ENCODE results near the gene CHP1. TPM values are rescaled to one million over a fixed set of nuclear protein-coding genes. Genes with fewer than 3 reads are reported as not detected.
A peak's percentile ranks its signal among the peaks of the same experiment; 100 is the strongest.
"Not testable (repeated sequence)": the region's sequence is repeated elsewhere in the genome, so short reads cannot be mapped to it uniquely, and the experiment has no call there.

The CHP1 gene
- total and polyA plus RNA-seq, 7 experiments from 2014 or later = 11.0 to 70.6 (median 21.1) TPM

GRCh38 chr15:41250745-41251144 is 19.7 kb downstream of the CHP1 start:
- H3K27me3 Mint-ChIP-seq; H3K27ac Mint-ChIP-seq; H3K36me3 Mint-ChIP-seq; H3K27me3 ChIP-seq (ENCODE audit: control insufficient read depth in 2 of 2, insufficient read depth in 2 of 2, low read length in 2 of 2); H3K4me3 ChIP-seq (ENCODE audit: low read length); intact Hi-C loops (cut with micrococcal nuclease); DNase-seq; H3K27ac ChIP-seq (ENCODE audit: low read depth, low read length); POLR2A ChIA-PET; ATAC-seq; H3K9me3 ChIP-seq (ENCODE audit: control insufficient read depth in 2 of 3, low read length in 3 of 3); H3K4me1 ChIP-seq (ENCODE audit: control insufficient read depth in 2 of 2, insufficient read depth in 2 of 2, low read length in 2 of 2); H3K36me3 ChIP-seq (ENCODE audit: control insufficient read depth in 2 of 3, insufficient read depth in 3 of 3, low read length in 3 of 3); CTCF ChIA-PET; H3K9me3 Mint-ChIP-seq; H3K4me3 Mint-ChIP-seq; H3K4me1 Mint-ChIP-seq: not testable (repeated sequence)

GRCh38 chr15:41251411-41251810 is 20.3 kb downstream of the CHP1 start:
- Mint-ChIP-seq H3K36me3 (peaks cover 0 to 10% (median 4%) of the 10 kb centered on the region in 5 donors), H3K4me3 (no peak overlapping the region), H3K27me3 (no peaks in the 10 kb centered on the region), H3K4me1 (peaks cover 0 to 3% (median 0%) of the 10 kb centered on the region in 7 donors), H3K9me3 (no peaks in the 10 kb centered on the region), H3K27ac (no peak overlapping the region)
- no peak overlapping the region for H3K27ac ChIP-seq (ENCODE audit: low read depth, low read length)
- ChIA-PET POLR2A (interaction anchor here (0.7 kb wide), 1 partner anchor 40 kb away, joined by 3 read pairs; no protein-coding TSS in a partner anchor), CTCF (no interaction called here)
- no peak overlapping the region for H3K4me3 ChIP-seq (ENCODE audit: low read length)
- intact Hi-C loops (cut with micrococcal nuclease) = no loop called here
- no peaks in the 10 kb centered on the region for H3K4me1 ChIP-seq (ENCODE audit: control insufficient read depth in 2 of 2, insufficient read depth in 2 of 2, low read length in 2 of 2)
- H3K36me3 ChIP-seq (ENCODE audit: control insufficient read depth in 2 of 3, insufficient read depth in 3 of 3, low read length in 3 of 3) = no peaks in the 10 kb centered on the region
- no peaks in the 10 kb centered on the region for H3K9me3 ChIP-seq (ENCODE audit: control insufficient read depth in 2 of 3, low read length in 3 of 3)
- DNase-seq = no peak
- H3K27me3 ChIP-seq (ENCODE audit: control insufficient read depth in 2 of 2, insufficient read depth in 2 of 2, low read length in 2 of 2) = no peaks in the 10 kb centered on the region
- no peak for ATAC-seq

- no peaks in the 10 kb centered on the region for H3K9me3 Mint-ChIP-seq
- Histone ChIP-seq H3K27me3 (ENCODE audit: control insufficient read depth in 2 of 2, insufficient read depth in 2 of 2, low read length in 2 of 2) (no peaks in the 10 kb centered on the region), H3K36me3 (ENCODE audit: control insufficient read depth in 2 of 3, insufficient read depth in 3 of 3, low read length in 3 of 3) (no peaks in the 10 kb centered on the region), H3K4me3 (ENCODE audit: low read length) (no peak overlapping the region), H3K27ac (ENCODE audit: low read depth, low read length) (no peak overlapping the region), H3K4me1 (ENCODE audit: control insufficient read depth in 2 of 2, insufficient read depth in 2 of 2, low read length in 2 of 2) (no peaks in the 10 kb centered on the region), H3K9me3 (ENCODE audit: control insufficient read depth in 2 of 3, low read length in 3 of 3) (no peaks in the 10 kb centered on the region)
- peaks cover 0 to 3% (median 0%) of the 10 kb centered on the region in 7 donors for H3K4me1 Mint-ChIP-seq
- CTCF ChIA-PET = interaction anchor here (0.7 to 1.0 kb wide), 3 partner anchors 24 to 433 kb away, joined by 3 read pairs; partner anchors contain the start of gene EXD1
- no peak overlapping the region for H3K27ac Mint-ChIP-seq
- ATAC-seq (no peak), DNase-seq (no peak)
- POLR2A ChIA-PET = no interaction called here
- H3K36me3 Mint-ChIP-seq = peaks cover 0 to 24% (median 6%) of the 10 kb centered on the region in 5 donors
- intact Hi-C loops (cut with micrococcal nuclease) = no loop called here
- no peak overlapping the region for H3K4me3 Mint-ChIP-seq
- no peaks in the 10 kb centered on the region for H3K27me3 Mint-ChIP-seq
Measured at GRCh38 chr15:41254560-41254959, 23.5 kb downstream of the CHP1 start.

GRCh38 chr15:41256103-41256502 is 25.0 kb downstream of the CHP1 start:
- POLR2A ChIA-PET = no interaction called here
- H3K36me3 ChIP-seq (ENCODE audit: control insufficient read depth in 2 of 3, insufficient read depth in 3 of 3, low read length in 3 of 3) = no peaks in the 10 kb centered on the region
- no peaks in the 10 kb centered on the region for H3K27me3 Mint-ChIP-seq
- H3K4me3 Mint-ChIP-seq = no peak overlapping the region
- ATAC-seq = no peak
- CTCF ChIA-PET = no interaction called here
- no peak for DNase-seq
- no peaks in the 10 kb centered on the region for H3K4me1 ChIP-seq (ENCODE audit: control insufficient read depth in 2 of 2, insufficient read depth in 2 of 2, low read length in 2 of 2)
- peaks cover 0 to 3% (median 0%) of the 10 kb centered on the region in 7 donors for H3K4me1 Mint-ChIP-seq
- H3K27ac Mint-ChIP-seq = no peak overlapping the region
- H3K27ac ChIP-seq (ENCODE audit: low read depth, low read length) = no peak overlapping the region
- no peak overlapping the region for H3K4me3 ChIP-seq (ENCODE audit: low read length)
- no peaks in the 10 kb centered on the region for H3K9me3 ChIP-seq (ENCODE audit: control insufficient read depth in 2 of 3, low read length in 3 of 3)
- intact Hi-C loops (cut with micrococcal nuclease) = no loop called here
- peaks cover 0 to 24% (median 8%) of the 10 kb centered on the region in 5 donors for H3K36me3 Mint-ChIP-seq
- H3K9me3 Mint-ChIP-seq = no peaks in the 10 kb centered on the region
- H3K27me3 ChIP-seq (ENCODE audit: control insufficient read depth in 2 of 2, insufficient read depth in 2 of 2, low read length in 2 of 2) = no peaks in the 10 kb centered on the region

GRCh38 chr15:41256577-41257038 is 25.5 kb downstream of the CHP1 start:
- no peak for DNase-seq
- no peak overlapping the region for H3K4me3 ChIP-seq (ENCODE audit: low read length)
- Mint-ChIP-seq H3K27me3 (no peaks in the 10 kb centered on the region), H3K4me1 (peaks cover 0 to 3% (median 0%) of the 10 kb centered on the region in 7 donors), H3K4me3 (no peak overlapping the region), H3K9me3 (no peaks in the 10 kb centered on the region), H3K27ac (no peak overlapping the region), H3K36me3 (peaks cover 0 to 24% (median 8%) of the 10 kb centered on the region in 5 donors)
- no peaks in the 10 kb centered on the region for H3K9me3 ChIP-seq (ENCODE audit: control insufficient read depth in 2 of 3, low read length in 3 of 3)
- no peak for ATAC-seq
- H3K27me3 ChIP-seq (ENCODE audit: control insufficient read depth in 2 of 2, insufficient read depth in 2 of 2, low read length in 2 of 2) = no peaks in the 10 kb centered on the region
- ChIA-PET POLR2A (no interaction called here), CTCF (no interaction called here)
- no peaks in the 10 kb centered on the region for H3K4me1 ChIP-seq (ENCODE audit: control insufficient read depth in 2 of 2, insufficient read depth in 2 of 2, low read length in 2 of 2)
- intact Hi-C loops (cut with micrococcal nuclease) = no loop called here
- H3K27ac ChIP-seq (ENCODE audit: low read depth, low read length) = no peak overlapping the region
- no peaks in the 10 kb centered on the region for H3K36me3 ChIP-seq (ENCODE audit: control insufficient read depth in 2 of 3, insufficient read depth in 3 of 3, low read length in 3 of 3)

DNA sequence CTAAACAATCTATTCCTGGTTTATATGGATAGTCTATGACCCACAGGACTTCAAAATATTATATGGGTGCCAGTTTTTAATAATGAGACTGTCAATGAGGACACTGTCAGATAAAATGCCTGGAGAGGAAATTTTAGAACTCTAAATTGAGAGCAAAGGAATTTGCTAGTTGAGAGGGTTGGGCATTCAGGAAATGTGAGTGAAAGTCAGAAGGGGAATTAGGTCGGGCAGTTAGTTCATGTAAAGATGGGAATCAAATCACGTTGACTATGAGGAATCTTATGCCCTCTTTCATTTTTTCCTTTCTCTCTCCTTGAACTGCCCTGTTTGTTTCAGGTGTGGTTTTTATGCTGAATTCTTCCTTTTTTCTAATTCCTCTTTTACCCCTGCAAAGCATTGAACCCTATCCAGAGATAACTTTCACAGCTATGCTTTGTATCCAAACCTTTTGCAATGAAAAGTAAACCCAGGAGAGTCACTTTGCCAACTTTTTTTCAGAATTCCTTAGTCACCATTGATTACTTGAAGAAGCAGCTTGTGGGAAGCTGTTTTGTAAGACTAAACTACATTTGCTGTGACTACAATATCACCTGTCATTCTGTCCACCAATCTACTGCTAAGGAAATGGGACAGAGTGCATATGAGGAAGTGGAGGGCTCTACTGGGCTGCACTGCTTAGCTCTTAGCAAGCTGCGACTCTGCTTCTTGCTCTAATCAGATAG is 27.8 kb downstream of the CHP1 start:
- DNase-seq (no peak), ATAC-seq (peak; percentile 67)
- Mint-ChIP-seq H3K36me3 (peaks cover 2 to 36% (median 11%) of the 10 kb centered on the region in 5 donors), H3K27ac (no peak overlapping the region), H3K9me3 (no peaks in the 10 kb centered on the region), H3K27me3 (no peaks in the 10 kb centered on the region), H3K4me3 (no peak overlapping the region), H3K4me1 (peaks cover 0 to 3% (median 0%) of the 10 kb centered on the region in 7 donors)
- Histone ChIP-seq H3K27ac (ENCODE audit: low read depth, low read length) (no peak overlapping the region), H3K27me3 (ENCODE audit: control insufficient read depth in 2 of 2, insufficient read depth in 2 of 2, low read length in 2 of 2) (no peaks in the 10 kb centered on the region), H3K9me3 (ENCODE audit: control insufficient read depth in 2 of 3, low read length in 3 of 3) (no peaks in the 10 kb centered on the region), H3K36me3 (ENCODE audit: control insufficient read depth in 2 of 3, insufficient read depth in 3 of 3, low read length in 3 of 3) (peaks cover 0 to 2% (median under 1%) of the 10 kb centered on the region in 3 experiments), H3K4me3 (ENCODE audit: low read length) (no peak overlapping the region), H3K4me1 (ENCODE audit: control insufficient read depth in 2 of 2, insufficient read depth in 2 of 2, low read length in 2 of 2) (no peaks in the 10 kb centered on the region)
- intact Hi-C loops (cut with micrococcal nuclease) = no loop called here
- ChIA-PET POLR2A (no interaction called here), CTCF (no interaction called here)

Data from naive thymus-derived CD4-positive, alpha-beta T cell (primary cell).